Stromal cell of bone marrow (primary cell): Measurements from ENCODE around the gene SMARCE1.

ENCODE experiments used
- DNase-seq: peaks from one replicate; pipeline ENCODE4 v3.0.0-alpha.2; 2012; ENCODE audit warnings: low read depth

Gene SMARCE1

GRCh38 chr17:40647624-40648383 is at the start of gene SMARCE1:
Gene SMARCE1 (minus strand): TSS chr17:40647818. CDS start chr17:40645802, 2,016 bp downstream.
- peak; percentile 51 for DNase-seq

- no peak for DNase-seq
Measured at GRCh38 chr17:40697297-40697696, 49.7 kb upstream of the SMARCE1 start.

GRCh38 chr17:40696651-40697072 is 49.0 kb upstream of the SMARCE1 start:
- no peak for DNase-seq

GRCh38 chr17:40695874-40696472 is 48.4 kb upstream of the SMARCE1 start:
- no peak for DNase-seq

GRCh38 chr17:40694584-40694983 is 47.0 kb upstream of the SMARCE1 start:
- no peak for DNase-seq

GRCh38 chr17:40687106-40687505 is 39.5 kb upstream of the SMARCE1 start:
- DNase-seq, result no peak

- no peak for DNase-seq
Measured at GRCh38 chr17:40686192-40686591, 38.6 kb upstream of the SMARCE1 start.

- DNase-seq, result no peak
Measured at GRCh38 chr17:40680998-40681397, 33.4 kb upstream of the SMARCE1 start.

GRCh38 chr17:40679523-40679907 is 31.9 kb upstream of the SMARCE1 start:
- DNase-seq, result no peak

- no peak for DNase-seq
Measured at GRCh38 chr17:40678902-40679522, 31.4 kb upstream of the SMARCE1 start.

GRCh38 chr17:40675905-40676304 is 28.3 kb upstream of the SMARCE1 start:
- DNase-seq, result no peak

- DNase-seq, result no peak
Measured at GRCh38 chr17:40672654-40673053, 25.0 kb upstream of the SMARCE1 start.

- DNase-seq, result no peak
Measured at GRCh38 chr17:40671282-40671681, 23.7 kb upstream of the SMARCE1 start.

GRCh38 chr17:40666331-40666730 is 18.7 kb upstream of the SMARCE1 start:
- no peak for DNase-seq

GRCh38 chr17:40664582-40665333 is 17.1 kb upstream of the SMARCE1 start, which contains the start of gene KRT222:
Gene KRT222 (minus strand): TSS chr17:40665177. CDS start chr17:40665099, 78 bp downstream.
- no peak for DNase-seq

- no peak for DNase-seq
Measured at GRCh38 chr17:40663252-40663651, 15.6 kb upstream of the SMARCE1 start.

GRCh38 chr17:40659911-40660310 is 12.3 kb upstream of the SMARCE1 start:
- DNase-seq, result no peak

- no peak for DNase-seq
Measured at GRCh38 chr17:40658396-40658795, 10.8 kb upstream of the SMARCE1 start.

- no peak for DNase-seq
Measured at GRCh38 chr17:40651939-40652338, 4.3 kb upstream of the SMARCE1 start.

- peak; percentile 6 for DNase-seq
Measured at GRCh38 chr17:40648384-40648968, 858 bp upstream of the SMARCE1 start.

- DNase-seq, result no peak
Measured at GRCh38 chr17:40646791-40647623, 611 bp downstream of the SMARCE1 start.
